ENCODE measurements around the gene METAP1. TPM values are rescaled to one million over a fixed set of nuclear protein-coding genes. Genes with fewer than 3 reads are reported as not detected.

Gene METAP1
- total RNA-seq, 1 donor, result 62.6 TPM

- H3K4me3 ChIP-seq (ENCODE audit: low read depth, low read length), result peak overlapping the region; percentile 92
- TF ChIP-seq CTCF (IDR thresholded peaks at IDR 0.05; ENCODE audit: insufficient read depth, low read depth, low read length), result no peak
- DNase-seq (ENCODE audit: low read depth), result no peak
These were observed 1.2 kb downstream of the METAP1 start for GRCh38 chr4:98996765-98997068.

- TF ChIP-seq CTCF (IDR thresholded peaks at IDR 0.05; ENCODE audit: insufficient read depth, low read depth, low read length), result no peak
- DNase-seq (ENCODE audit: low read depth), result peak; percentile 35
- H3K4me3 ChIP-seq (ENCODE audit: low read depth, low read length), result no peak overlapping the region
These were observed 1.6 kb downstream of the METAP1 start for GRCh38 chr4:98997166-98997565.

DNA sequence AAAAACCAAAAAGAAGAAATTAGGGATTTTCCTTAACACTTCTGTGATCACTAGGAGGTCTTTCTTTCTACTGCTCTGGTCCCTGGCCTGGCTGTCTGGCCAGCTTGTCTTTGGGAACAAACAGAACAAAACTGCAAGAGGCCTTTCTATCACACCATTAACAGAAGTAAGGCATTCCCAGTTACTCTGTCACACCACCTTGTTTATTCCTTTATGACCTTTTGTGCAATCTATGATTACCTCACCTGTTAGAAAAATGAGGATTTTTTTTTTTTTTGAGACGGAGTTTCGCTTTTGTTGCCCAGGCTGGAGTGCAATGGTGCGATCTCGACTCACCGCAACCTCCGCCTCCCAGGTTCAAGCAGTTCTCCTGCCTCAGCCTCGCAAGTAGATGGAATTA lies 3.0 kb downstream of the METAP1 start:
- H3K4me3 ChIP-seq (ENCODE audit: low read depth, low read length), result no peak overlapping the region
- no peak for TF ChIP-seq CTCF (IDR thresholded peaks at IDR 0.05; ENCODE audit: insufficient read depth, low read depth, low read length)
- DNase-seq (ENCODE audit: low read depth), result no peak

GRCh38 chr4:99002279-99002678 lies 6.8 kb downstream of the METAP1 start:
- no peak overlapping the region for H3K4me3 ChIP-seq (ENCODE audit: low read depth, low read length)
- no peak for DNase-seq (ENCODE audit: low read depth)
- TF ChIP-seq CTCF (IDR thresholded peaks at IDR 0.05; ENCODE audit: insufficient read depth, low read depth, low read length), result no peak

- no peak for DNase-seq (ENCODE audit: low read depth)
- no peak overlapping the region for H3K4me3 ChIP-seq (ENCODE audit: low read depth, low read length)
- TF ChIP-seq CTCF (IDR thresholded peaks at IDR 0.05; ENCODE audit: insufficient read depth, low read depth, low read length), result no peak
These were observed 12.5 kb downstream of the METAP1 start for GRCh38 chr4:99008051-99008450.

DNA sequence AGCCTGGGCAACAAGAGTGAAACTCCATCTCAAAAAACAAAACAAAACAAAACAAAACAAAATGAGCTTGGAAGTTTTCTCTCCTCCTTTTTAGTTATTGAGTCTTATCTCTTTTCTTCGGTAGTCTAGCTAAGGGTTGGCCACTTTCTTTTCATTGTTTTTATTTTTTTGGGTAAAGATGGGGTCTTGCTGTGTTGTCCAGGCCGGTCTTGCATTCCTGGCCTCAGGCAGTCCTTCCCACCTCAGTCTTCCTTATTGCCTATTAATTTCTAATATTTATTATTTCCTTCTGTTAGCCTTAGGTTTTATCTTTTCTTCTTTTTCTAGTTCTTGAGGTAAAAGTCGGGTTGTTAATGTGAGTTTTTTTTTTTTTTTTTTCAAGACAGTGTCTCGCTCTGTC lies 16.4 kb downstream of the METAP1 start:
- no peak for TF ChIP-seq CTCF (IDR thresholded peaks at IDR 0.05; ENCODE audit: insufficient read depth, low read depth, low read length)
- H3K4me3 ChIP-seq (ENCODE audit: low read depth, low read length), result no peak overlapping the region
- no peak for DNase-seq (ENCODE audit: low read depth)

- no peak overlapping the region for H3K4me3 ChIP-seq (ENCODE audit: low read depth, low read length)
- peak; percentile 36 for DNase-seq (ENCODE audit: low read depth)
- TF ChIP-seq CTCF (IDR thresholded peaks at IDR 0.05; ENCODE audit: insufficient read depth, low read depth, low read length), result no peak
These were observed 17.9 kb downstream of the METAP1 start for GRCh38 chr4:99013402-99013843.

Measured in fibroblast of villous mesenchyme (primary cell).